GM19397 (cell line): ENCODE data around the gene KBTBD3.

ENCODE experiments used
- ATAC-seq: cut with Tn5 transposase; IDR thresholded peaks from one replicate; pipeline ENCODE4 v1.9.1; 2021; ENCODE audit warnings: mild to moderate bottlenecking, moderate library complexity; ENCODE audit not compliant: unreplicated experiment

The KBTBD3 gene, protein sequence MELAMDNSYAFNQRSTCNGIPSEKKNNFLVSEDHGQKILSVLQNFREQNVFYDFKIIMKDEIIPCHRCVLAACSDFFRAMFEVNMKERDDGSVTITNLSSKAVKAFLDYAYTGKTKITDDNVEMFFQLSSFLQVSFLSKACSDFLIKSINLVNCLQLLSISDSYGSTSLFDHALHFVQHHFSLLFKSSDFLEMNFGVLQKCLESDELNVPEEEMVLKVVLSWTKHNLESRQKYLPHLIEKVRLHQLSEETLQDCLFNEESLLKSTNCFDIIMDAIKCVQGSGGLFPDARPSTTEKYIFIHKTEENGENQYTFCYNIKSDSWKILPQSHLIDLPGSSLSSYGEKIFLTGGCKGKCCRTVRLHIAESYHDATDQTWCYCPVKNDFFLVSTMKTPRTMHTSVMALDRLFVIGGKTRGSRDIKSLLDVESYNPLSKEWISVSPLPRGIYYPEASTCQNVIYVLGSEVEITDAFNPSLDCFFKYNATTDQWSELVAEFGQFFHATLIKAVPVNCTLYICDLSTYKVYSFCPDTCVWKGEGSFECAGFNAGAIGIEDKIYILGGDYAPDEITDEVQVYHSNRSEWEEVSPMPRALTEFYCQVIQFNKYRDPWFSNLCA

DNA sequence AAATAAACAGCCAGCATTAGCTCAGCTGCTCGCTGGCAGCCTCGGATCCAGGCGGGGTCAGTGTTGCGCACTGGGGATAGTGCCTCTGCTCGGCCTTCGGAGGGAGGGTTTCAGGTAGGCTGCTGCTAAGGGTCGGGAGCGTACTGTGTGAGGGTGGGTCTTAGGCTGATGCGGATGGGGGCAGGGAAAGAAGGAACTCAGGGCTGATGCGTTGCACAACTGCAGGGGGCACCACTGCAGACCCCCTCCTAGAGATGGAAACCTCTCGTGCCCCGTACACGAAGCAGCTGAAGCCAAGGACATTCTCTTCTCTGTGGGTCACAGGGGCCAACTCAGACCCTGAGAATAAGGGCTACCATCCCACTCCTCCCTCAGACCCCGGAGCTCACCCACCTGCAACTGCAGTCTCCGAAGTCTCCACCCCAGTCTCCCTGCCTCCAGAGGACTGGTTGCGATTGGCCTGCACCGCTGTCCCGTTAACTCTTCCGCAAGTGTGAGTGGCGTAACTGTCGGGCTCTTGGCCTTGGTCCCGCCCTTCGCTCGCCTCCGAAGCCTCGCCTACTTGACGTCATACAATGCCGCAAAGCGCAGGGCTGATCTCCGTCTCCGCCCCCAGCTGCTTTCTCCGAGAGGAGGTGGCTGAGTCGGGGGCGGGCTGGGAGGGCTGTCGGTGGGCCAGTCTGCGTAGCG, at the start of gene KBTBD3:
Gene KBTBD3 (minus strand): TSS at position 429 of the 690 bp plus-strand sequence. CDS start 18,250 bp downstream, outside the sequence.
- ATAC-seq: peak; percentile 95

DNA sequence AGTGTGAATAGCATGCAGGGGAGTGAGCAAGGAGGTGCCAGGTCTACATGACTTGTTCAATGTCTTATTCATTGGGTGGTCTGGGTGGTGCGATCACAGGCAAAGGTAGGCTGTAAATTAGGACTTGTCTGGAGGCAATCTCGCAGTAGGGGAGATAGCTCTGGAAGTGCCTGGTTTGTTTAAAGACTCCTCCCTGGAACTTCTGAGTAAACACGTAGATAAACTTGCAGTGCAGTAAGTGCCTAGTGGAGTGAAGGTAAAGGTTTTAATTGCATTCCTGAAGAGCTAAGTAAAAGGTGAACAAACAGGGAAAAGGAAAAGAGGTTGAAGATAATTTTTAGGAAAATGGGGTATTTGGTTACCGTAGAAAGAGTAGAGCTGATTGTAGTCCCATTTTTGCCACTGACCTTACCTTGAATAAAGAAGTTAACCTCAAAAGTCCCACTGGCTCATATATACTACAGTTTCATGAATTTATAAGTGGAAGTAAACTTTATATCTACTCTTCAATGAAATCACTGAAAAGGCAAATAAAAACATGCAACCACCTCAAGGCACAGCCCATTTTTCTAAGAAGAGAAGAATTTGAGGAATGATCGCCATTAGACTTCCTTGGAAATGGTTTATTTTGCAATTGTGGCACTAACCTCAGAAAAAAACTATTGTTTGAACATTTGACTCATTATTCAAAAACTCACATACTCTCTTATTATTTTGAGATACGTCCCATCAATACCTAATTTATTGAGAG, 44.6 kb upstream of the KBTBD3 start:
- ATAC-seq: no peak

DNA sequence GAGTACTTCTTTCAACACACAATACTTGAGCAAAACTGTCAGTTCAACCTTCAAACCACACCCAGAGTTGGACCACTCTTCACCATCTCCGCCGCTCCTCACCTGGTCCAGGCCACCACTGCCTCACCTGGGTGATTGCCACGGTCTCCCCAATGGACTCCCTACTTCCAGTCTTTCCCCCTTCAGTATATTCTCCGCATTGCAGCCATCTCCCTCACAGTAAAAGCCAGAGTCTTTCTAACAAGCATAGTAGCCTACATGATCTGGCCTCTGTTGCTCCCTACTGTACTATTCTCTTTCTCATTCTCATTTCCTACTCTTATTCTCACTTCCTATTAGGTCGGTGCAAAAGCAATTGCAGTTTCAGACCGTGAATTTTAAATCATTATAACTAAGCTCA, 28.8 kb upstream of the KBTBD3 start:
- no peak for ATAC-seq

DNA sequence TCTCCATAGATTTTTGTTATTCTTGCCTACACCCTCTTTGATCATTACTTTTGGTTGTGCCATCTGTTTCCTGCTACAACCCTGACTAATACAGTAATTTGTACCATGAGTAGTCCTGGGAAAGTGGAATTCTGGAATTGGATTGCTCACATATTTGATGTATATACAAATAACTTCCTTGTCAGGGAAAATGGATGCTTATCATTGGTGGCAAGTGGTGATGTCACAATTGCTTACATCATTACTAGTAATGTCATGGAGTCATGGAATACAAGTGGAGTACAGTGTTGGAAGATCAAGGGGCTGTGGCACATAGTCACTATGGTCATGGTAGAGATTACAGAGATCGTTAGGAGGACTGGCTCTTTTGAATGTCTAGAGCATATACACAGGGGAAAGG, 24.7 kb upstream of the KBTBD3 start:
- no peak for ATAC-seq

DNA sequence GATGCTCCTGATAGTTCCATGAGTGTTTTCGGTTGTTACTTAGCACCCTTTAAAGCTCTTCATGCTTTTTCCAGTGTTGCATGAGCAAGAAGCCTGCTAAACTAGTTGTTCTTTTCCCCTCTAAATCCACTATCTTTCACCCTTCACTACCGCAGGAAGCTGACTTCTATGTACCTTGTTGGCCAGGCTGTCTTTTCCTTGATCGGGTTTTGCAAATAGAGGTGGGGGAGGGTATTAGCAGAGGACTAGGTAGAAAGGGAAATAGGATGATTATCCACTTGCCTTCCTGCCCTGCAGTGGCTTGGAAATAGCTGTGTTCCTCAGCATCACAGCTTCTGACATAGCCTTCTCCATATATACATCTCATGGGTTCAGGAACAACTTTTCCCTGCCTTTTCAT, 24.2 kb upstream of the KBTBD3 start:
- ATAC-seq: no peak

DNA sequence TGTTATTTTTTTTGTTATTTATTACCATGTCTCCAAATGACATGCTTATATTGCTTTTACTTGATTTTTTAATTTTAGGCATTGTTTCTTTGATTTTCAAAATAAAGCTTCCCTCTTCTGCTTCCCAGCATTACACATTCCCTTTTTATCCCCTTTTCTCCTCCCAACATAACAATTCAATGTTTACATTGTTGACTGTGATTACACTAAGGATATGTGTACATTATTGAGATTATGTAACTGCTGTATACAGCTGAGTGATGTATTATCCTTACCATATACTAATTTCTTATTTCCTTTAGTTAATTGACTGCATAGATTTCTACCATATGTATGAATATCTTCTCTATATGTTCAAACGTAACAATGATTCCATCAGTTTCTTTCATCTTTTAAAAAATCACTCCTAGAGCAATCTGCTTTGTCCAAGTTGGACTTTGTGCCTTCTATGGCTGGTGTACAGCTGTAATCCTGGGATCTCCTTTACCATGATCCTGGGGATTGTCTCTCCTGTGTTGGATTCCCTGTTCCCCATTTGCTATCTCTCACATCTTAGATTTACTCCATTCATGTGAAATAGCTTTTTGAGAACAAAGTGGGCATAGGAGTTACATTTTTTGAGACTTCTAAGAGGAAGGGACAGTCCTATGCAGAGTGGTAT, 21.9 kb upstream of the KBTBD3 start:
- ATAC-seq: no peak

DNA sequence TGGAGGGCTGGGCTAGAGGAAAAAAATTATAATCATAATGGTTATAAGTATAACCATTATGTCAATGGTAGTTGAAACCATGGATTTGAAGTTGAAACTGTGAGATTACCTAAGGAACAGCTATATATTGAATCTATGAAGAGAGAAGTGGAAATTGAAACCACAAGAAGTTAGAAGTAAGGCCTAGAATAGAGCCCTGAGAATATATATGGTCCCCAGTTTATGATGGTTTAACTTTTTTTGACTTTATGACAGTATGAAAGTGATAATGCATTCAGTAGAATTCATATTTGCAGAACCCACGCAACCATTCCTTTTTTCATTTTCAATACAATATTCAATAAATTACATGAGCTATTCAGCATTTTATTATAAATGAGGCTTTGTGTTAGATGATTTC, 15.3 kb upstream of the KBTBD3 start:
- ATAC-seq: no peak

DNA sequence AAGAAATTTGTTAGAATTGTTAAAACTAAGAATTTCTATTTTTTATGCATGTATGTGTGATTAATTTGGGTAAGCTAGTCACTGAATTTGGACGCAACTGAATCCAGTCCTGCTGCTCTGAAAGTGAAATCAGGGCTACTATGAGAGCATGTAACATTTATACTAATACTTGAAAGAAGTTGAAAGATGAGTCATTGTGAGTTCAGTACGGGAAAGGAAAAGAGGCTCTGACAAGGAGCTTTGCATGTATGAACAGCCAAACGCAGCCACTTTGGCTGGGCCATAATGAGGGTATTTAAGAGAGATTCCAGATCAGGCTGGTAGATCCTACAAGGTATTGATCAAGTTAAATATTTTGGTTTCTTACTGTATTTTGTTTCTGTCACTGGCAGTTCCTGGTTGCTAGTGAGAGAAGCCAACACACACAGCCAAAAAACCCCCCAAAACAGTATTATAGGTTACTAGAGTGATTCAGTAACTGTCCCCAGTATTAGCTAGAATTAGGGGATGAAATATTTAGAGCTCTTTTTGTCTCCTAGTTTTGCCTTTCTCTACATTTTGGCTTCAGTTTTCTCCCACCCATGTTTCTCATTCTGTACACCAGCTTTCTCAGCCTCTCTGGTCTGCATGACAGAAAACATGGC, 14.5 kb upstream of the KBTBD3 start:
- peak; percentile 96 for ATAC-seq

DNA sequence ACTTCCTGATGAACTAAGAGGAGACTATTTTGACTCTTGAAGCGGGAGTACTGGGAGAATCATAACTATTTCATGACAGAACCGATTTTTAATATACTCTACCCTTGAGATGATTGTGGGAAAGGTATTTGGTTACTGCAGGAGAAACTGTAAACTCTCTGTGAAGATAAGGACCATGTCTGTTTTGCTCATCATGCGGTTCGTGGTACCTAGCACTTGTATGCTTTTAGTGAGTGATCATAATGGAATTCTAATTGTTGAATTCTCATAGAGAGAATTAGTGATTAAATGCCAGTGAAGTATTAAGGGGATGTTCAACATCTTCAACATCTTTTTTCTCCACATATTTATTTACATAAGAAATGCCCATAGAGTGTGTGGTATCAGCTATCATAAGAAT, 11.7 kb upstream of the KBTBD3 start:
- ATAC-seq: no peak

DNA sequence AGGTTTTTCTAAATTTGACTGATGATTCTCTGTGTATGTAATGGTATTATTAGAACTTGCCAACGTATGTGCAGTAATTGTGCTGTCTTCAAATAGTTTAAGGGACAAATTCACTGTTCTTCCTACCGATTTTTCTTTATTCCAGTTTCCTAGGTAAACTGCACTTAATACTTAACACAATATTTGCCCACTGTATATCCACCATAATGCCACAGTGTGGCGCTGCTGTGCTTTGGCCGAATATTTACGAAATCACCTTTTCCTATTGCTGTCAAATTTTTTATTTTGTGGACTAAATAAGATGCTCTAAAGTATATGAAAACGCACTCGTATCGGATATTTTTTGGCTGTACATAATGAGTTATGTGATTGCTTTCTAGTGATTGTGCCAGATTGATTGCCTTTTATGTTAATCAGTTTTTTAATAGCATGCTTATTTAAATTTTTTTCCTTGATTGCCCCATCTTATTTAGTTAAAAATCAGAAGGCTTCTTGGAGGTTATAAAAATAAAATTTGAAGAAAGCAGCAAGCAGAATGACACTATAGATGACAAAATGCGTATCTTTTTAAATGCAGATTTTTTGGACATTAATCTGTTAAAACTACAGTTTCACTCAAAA, 10.8 kb upstream of the KBTBD3 start:
- ATAC-seq: peak; percentile 29

DNA sequence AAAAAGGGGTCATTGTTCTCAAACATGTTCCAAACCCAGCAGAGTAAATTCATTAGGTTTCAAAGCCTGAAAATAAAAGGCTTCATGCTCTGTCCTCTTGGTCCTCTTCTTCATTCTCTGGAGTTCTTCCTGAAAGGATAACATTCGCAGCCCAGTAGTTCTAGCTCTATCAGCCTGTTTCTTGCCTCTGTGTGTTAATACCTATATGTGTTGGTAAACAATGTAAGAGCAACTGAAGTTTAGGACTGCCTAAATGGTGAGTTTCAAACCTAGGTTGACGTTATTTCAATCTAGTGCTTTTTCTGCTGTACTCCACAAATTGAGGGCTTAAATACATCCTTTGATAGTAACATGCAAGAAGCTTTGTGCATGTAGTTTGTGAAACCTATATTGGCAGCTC, 9.7 kb upstream of the KBTBD3 start:
- ATAC-seq: no peak

DNA sequence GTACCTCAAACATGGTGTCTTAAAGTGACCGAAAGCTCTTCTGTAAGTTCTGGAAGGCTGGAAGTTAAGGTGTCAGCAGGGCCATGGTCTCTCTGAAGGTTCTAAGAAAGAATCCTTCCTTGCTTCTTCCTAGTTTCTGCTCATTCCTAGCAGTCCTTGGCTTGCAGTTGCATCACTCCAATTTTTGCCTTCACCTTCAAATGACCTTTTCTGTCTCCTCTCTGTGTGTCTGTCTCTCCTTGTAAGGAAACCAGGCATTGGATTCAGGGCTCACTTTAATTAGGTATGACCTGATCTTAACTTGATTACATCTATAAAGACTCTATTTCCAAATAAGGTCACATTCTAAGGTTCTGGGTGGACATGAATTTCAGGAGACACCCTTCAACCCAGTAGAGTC, 9.0 kb upstream of the KBTBD3 start:
- no peak for ATAC-seq

DNA sequence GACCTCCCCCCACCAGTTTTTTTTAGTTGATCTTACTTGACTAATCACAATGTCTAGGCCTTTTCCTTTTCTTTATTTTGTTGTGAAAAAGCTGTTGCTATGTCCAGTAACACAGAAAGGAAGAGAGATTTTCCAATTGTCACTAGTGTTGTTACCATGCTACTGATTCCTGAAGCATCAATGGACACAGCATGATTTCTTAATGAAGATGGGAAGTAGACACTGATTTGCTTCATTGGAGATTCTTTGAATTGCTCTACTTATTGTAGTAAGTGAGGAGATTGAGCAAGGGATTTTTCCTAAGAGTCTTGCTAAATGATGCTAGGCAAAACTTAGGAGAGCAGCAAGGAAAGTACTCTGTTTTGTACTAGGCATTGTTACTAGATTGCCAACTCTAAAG, 4.9 kb upstream of the KBTBD3 start:
- ATAC-seq: no peak

DNA sequence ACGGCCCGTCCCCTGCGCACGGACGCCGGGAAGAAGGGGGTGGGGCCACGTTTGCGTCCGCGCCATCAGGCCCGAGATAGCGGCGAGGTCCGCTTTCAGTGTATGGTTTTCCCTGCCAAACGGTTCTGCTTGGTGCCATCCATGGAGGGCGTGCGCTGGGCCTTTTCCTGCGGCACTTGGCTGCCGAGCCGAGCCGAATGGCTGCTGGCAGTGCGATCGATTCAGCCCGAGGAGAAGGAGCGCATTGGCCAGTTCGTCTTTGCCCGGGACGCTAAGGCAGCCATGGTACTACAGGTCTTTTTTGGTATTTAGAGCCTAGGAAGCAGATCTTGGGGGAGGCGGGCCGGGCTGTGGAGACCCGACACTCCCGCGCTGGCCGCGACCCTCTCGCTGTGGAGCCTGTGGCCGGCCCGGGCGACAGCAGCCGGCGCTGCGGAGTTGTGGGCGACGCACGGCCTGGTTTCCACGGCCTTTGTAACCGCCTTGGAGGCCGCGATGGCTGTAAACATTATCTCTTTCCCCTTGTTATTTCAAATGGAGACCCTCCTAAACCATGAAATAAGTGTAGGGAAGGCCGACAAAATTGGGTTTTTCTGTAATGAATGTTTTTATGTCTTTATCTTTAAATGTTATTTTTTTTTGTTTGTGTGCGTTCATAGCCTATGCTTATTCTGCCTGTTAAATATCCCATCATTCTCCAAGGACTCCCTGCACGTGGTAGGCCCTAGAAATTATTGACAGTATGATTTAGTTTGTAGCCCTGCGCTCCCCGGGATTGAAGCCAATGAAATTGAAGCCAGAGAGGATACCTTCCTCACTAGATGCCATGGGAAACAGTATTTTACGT, 685 bp upstream of the KBTBD3 start, which contains the start of gene AASDHPPT:
Gene AASDHPPT (plus strand): TSS at position 54 of the 847 bp plus-strand sequence. CDS start 49 bp downstream, at position 103.
- ATAC-seq: peak; percentile 21

DNA sequence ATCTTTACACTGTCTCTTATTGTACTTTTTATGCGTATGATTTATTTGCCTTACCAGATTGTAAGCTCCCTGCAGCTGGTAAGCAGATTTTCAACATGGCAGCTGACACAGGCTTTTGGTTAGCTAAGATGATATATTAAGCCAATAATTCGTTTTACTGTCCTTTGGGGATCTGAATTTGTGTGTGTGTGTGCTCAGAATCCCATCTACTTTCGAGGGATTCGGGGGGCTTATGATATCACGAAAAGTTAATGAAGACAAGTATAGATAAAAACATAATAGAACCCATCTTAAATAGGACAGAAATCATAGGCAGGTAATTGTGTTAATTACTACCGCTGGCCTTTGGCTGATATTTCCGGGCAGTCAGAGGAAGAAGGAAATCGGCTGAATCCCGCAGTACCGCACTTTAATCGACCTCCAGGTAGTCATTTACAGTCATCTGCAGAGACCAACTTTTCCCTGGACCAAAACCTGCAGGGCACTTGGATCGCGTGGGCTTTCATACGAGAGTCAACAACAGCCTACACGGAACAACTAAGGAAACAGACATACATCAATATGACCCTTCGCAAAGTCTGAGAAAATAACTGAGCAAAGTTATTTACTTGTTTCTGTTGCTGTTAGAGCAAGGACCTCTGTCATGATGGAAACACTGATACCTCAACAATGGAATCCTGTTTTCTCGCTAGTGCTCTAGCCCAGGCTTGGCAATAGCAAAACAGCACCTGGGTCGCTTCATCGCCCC, 802 bp downstream of the KBTBD3 start:
- no peak for ATAC-seq

DNA sequence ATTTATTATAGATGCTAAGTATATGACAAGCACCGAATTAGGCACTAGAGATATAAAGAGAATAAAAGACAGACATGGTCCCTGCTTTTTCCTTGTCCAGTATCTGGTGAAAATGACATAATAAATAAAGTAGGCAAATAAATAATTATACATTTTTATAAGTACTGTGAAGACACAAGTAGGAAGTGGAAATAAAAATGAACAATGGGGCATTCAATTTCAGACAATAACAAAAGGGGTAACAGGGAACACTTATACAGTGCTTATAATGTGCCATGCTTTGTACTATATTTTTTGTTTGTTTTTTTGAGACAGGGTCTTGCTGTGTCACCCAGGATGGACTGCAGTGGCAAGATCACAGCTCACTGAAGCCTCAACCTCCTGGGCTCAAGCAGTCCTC, 4.3 kb downstream of the KBTBD3 start:
- no peak for ATAC-seq

DNA sequence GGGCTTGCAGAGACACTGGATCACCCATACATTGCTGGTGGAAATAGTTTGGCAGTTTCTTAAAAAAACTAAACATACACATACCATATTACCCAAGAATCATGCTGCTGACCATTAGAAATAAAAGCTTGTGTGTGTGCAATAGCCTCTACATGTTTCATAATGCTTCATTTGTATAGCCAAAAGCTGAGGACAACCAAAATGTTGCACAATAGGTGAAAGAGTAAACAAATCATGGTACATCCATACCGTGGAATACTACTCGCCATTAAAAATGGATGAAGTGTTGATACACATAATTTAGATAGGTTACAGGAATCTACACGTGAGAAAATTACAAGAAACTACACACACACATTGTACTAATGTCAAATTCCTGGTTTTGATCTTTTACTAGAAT, 6.5 kb downstream of the KBTBD3 start:
- no peak for ATAC-seq

DNA sequence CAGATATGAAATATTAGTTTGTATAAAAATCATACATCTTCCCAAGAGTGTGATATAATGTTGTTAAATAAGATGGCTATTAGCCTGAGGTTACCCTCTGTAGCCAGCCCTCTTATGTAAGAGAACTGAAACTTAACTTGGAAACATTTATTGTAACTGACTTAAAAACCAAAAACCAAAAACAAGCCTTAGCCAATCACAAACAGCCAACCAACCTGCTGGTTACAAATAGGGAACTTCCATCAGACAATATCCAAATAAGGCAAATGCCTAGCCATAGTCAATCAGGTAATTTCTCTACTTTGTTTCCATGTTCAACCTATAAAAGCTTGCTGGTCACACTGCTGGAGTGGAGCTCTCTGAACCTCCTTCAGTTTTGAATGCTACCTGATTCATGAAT, 14.1 kb downstream of the KBTBD3 start:
- ATAC-seq: no peak
